Caco-2 (cell line): ENCODE measurements around the gene UNC119. TPM values are rescaled to one million over a fixed set of nuclear protein-coding genes. Genes with fewer than 3 reads are reported as not detected.

ENCODE experiments used
- BruUV-seq: library from RNA; stranded (reverse); fragments of 400-500 nt; replicated peaks from 2 replicates; lab custom pipeline; 2021; lab: Mats Ljungman, UMichigan
- CTCF ChIA-PET: fragments of 300-600 bp; sonication (Branson Sonifier 250); formaldehyde crosslinking; loops from one replicate; lab custom pipeline; 2022; ENCODE audit warnings: antibody characterized with exemption; lab: Charles Lee
- POLR2A ChIA-PET: fragments of 300-600 bp; sonication (Branson Sonifier 250); formaldehyde crosslinking; loops from one replicate; lab custom pipeline; 2022; ENCODE audit warnings: antibody characterized with exemption; lab: Charles Lee
- DNase-seq, 2 experiments: peaks; one replicate each; pipeline versions ENCODE4 v3.0.0 to v3.0.0-alpha.2; 2020 to 2022
- H3K27me3 ChIP-seq: replicated peaks from 2 replicates; pipeline ENCODE4 v1.6.0; 2011; ENCODE audit warnings: low read length; ENCODE audit not compliant: control insufficient read depth, insufficient read depth
- H3K36me3 ChIP-seq: 2 replicates; pipeline ENCODE4 v1.5.1; 2011; ENCODE audit warnings: low read length; ENCODE audit not compliant: control insufficient read depth, insufficient read depth
- H3K4me1 ChIP-seq: fragments of 250-450 bp; sonication (Bioruptor Pico); 2 replicates; pipeline ENCODE4 v1.5.1; 2020; ENCODE audit warnings: mild to moderate bottlenecking
- H3K4me3 ChIP-seq: 2 replicates; pipeline ENCODE4 v1.5.1; 2011; ENCODE audit warnings: low read depth, mild to moderate bottlenecking, control low read depth, low read length
- H3K9me3 ChIP-seq: fragments of 250-450 bp; sonication (Bioruptor Pico); 2 replicates; pipeline ENCODE4 v1.5.1; 2020; ENCODE audit warnings: mild to moderate bottlenecking, moderate library complexity
- H3K27ac Mint-ChIP-seq: one replicate; pipeline ENCODE4 v1.8.0; 2022; ENCODE audit warnings: mixed read lengths; ENCODE audit not compliant: unreplicated experiment
- H3K27me3 Mint-ChIP-seq: one replicate; pipeline ENCODE4 v1.8.0; 2022; ENCODE audit warnings: mixed read lengths; ENCODE audit not compliant: insufficient read depth, unreplicated experiment
- H3K36me3 Mint-ChIP-seq: one replicate; pipeline ENCODE4 v1.8.0; 2022; ENCODE audit warnings: mild to moderate bottlenecking, mixed read lengths; ENCODE audit not compliant: insufficient read depth, unreplicated experiment
- H3K4me1 Mint-ChIP-seq: one replicate; pipeline ENCODE4 v1.8.0; 2022; ENCODE audit warnings: low read depth, mixed read lengths; ENCODE audit not compliant: unreplicated experiment
- H3K4me3 Mint-ChIP-seq: one replicate; pipeline ENCODE4 v1.8.0; 2022; ENCODE audit warnings: mild to moderate bottlenecking, moderate library complexity, mixed read lengths; ENCODE audit not compliant: unreplicated experiment
- H3K9me3 Mint-ChIP-seq: one replicate; pipeline ENCODE4 v1.8.0; 2022; ENCODE audit warnings: mixed read lengths; ENCODE audit not compliant: unreplicated experiment
- intact Hi-C: fragments of 100-400 bp; cut with micrococcal nuclease; formaldehyde crosslinking; loops from one replicate; pipeline ENCODE4 v1.10.0; 2022; ENCODE audit not compliant: unreplicated experiment
- total RNA-seq: library from RNA; stranded (reverse); gene quantifications from 2 replicates; pipeline ENCODE4 v1.2.3, GENCODE V29; 2022
- TF ChIP-seq, protein P1 (sequence below), 2 experiments: fragments of 200-600 bp in 1 of 2; IDR thresholded peaks; 1 replicate in 1 of 2; 2 replicates in 1 of 2; pipeline versions ENCODE4 v1.5.1 to v1.8.0; 2011 to 2022; ENCODE audit warnings: antibody characterized with exemption in 1 of 2, control low read depth in 1 of 2, inconsistent platforms in 1 of 2, low read depth in 1 of 2, low read length in 1 of 2, mild to moderate bottlenecking in 1 of 2, moderate library complexity in 1 of 2; ENCODE audit not compliant: insufficient read depth in 1 of 2, severe bottlenecking in 1 of 2, unreplicated experiment in 1 of 2

Gene UNC119
- total RNA-seq, 1 experiment from 2014 or later = 40.5 TPM

DNA sequence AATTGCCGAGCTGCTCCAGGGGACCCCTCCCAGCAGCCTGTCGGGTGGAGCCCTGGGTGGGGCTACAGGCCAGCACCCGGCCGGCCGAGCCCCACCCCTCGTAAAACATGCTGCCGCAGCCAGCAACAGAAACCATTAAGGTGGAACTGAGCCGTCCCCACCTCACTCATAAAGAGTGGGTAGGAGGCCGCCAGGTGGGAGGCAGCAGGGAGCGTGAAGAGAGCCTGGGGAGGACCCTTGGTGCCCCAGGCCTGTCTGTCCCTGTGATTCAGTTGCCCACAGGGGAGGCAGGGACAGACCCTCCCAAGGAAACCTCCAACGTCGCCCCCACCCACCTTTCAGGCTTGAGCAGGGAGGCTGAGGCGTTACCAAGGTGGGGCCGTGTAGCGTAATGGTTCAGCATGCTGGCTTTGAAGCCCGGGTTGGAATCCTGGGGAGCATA, 37.8 kb downstream of the UNC119 start:
- ChIA-PET CTCF (no interaction called here), POLR2A (no interaction called here)
- H3K4me1 Mint-ChIP-seq = no peaks in the 10 kb centered on the region
- DNase-seq = no peak
- Histone ChIP-seq H3K27me3 (no peaks in the 10 kb centered on the region), H3K9me3 (peaks cover 10% of the 10 kb centered on the region), H3K4me3 (no peak overlapping the region), H3K4me1 (no peaks in the 10 kb centered on the region), H3K36me3 (no peaks in the 10 kb centered on the region)
- TF ChIP-seq, protein P1, sequence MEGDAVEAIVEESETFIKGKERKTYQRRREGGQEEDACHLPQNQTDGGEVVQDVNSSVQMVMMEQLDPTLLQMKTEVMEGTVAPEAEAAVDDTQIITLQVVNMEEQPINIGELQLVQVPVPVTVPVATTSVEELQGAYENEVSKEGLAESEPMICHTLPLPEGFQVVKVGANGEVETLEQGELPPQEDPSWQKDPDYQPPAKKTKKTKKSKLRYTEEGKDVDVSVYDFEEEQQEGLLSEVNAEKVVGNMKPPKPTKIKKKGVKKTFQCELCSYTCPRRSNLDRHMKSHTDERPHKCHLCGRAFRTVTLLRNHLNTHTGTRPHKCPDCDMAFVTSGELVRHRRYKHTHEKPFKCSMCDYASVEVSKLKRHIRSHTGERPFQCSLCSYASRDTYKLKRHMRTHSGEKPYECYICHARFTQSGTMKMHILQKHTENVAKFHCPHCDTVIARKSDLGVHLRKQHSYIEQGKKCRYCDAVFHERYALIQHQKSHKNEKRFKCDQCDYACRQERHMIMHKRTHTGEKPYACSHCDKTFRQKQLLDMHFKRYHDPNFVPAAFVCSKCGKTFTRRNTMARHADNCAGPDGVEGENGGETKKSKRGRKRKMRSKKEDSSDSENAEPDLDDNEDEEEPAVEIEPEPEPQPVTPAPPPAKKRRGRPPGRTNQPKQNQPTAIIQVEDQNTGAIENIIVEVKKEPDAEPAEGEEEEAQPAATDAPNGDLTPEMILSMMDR (IDR thresholded peaks at IDR 0.05; ENCODE audit: insufficient read depth in 1 of 2, low read depth in 1 of 2, low read length in 1 of 2, severe bottlenecking in 1 of 2, unreplicated experiment in 1 of 2) = no peak
- no peak overlapping the region for H3K27ac Mint-ChIP-seq
- H3K36me3 Mint-ChIP-seq = no peaks in the 10 kb centered on the region
- no peak overlapping the region for H3K4me3 Mint-ChIP-seq
- intact Hi-C loops = no loop called here
- H3K9me3 Mint-ChIP-seq = no peaks in the 10 kb centered on the region
- no TSS peak for BruUV-seq
- no peaks in the 10 kb centered on the region for H3K27me3 Mint-ChIP-seq

DNA sequence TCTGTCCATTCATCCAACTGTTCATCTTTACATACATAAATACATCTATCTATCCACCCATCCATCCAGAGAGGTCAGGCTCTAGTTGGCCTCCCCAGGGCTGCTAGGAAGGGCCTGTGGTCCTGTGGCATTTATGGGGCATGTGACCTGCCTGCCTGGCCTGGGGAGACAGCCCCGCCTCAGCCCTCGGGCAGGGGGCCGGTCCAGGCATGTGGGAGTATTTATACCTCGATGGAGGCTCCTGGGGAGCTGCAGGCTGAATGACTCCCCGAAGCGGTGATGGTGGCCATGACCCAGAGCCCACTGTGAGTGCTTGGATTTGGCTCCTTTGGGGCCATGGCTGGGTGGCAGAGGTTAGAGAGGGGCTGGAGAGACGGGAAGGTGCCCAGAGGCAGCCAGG, 38.9 kb downstream of the UNC119 start:
- intact Hi-C loops = no loop called here
- no TSS peak for BruUV-seq
- H3K4me1 Mint-ChIP-seq = no peaks in the 10 kb centered on the region
- no peak overlapping the region for H3K4me3 ChIP-seq
- H3K36me3 ChIP-seq = no peaks in the 10 kb centered on the region
- no peaks in the 10 kb centered on the region for H3K4me1 ChIP-seq
- H3K9me3 ChIP-seq = peaks cover 10% of the 10 kb centered on the region
- no peak for DNase-seq
- no peaks in the 10 kb centered on the region for H3K27me3 ChIP-seq
- H3K4me3 Mint-ChIP-seq = no peak overlapping the region
- no peaks in the 10 kb centered on the region for H3K27me3 Mint-ChIP-seq
- no peaks in the 10 kb centered on the region for H3K36me3 Mint-ChIP-seq
- ChIA-PET POLR2A (no interaction called here), CTCF (no interaction called here)
- no peaks in the 10 kb centered on the region for H3K9me3 Mint-ChIP-seq
- TF ChIP-seq, protein P1 (IDR thresholded peaks at IDR 0.05; ENCODE audit: insufficient read depth in 1 of 2, low read depth in 1 of 2, low read length in 1 of 2, severe bottlenecking in 1 of 2, unreplicated experiment in 1 of 2) = no peak
- H3K27ac Mint-ChIP-seq = no peak overlapping the region

DNA sequence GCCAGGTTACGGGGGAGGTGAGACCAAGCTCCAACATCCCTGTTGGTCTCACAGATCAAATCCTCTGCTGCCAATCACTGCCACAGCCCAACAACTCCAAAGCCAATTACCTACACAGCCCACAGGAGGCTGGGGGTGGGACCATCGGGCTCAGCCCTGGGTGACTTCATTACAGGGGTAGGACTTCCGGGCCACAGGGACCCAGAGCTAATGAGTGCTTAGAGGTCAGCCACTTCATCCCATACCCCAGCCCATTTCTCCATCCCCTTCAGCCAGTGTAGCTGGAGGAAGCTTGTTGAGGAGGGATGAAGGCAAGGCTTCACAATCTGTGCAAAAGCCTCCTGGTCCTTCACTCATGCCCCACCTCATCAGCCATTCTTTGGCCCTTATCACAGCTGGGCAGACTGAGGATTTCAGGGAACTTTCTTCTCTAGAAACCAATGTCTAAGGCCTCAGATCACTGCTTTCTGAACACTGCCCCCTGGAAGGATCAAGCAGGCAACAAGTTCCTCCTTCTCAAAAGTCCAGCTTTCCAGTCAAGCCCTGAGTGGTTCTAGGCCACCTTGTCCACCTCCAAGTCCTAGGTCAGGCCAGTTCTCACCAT, 40.5 kb downstream of the UNC119 start:
- intact Hi-C loops = no loop called here
- POLR2A ChIA-PET = no interaction called here
- H3K9me3 Mint-ChIP-seq = no peaks in the 10 kb centered on the region

More for the DNA sequence above, 40.5 kb downstream of the UNC119 start:
- Mint-ChIP-seq H3K36me3 (no peaks in the 10 kb centered on the region), H3K4me3 (no peak overlapping the region), H3K27ac (no peak overlapping the region), H3K27me3 (no peaks in the 10 kb centered on the region), H3K4me1 (no peaks in the 10 kb centered on the region)
- Histone ChIP-seq H3K4me3 (no peak overlapping the region), H3K9me3 (peaks cover 10% of the 10 kb centered on the region), H3K27me3 (no peaks in the 10 kb centered on the region), H3K36me3 (no peaks in the 10 kb centered on the region), H3K4me1 (no peaks in the 10 kb centered on the region)
- CTCF ChIA-PET = interaction anchor here (0.5 to 1.1 kb wide), 2 partner anchors 13 to 311 kb away, joined by 3 to 4 read pairs; no protein-coding TSS in a partner anchor
- DNase-seq = no peak
- TF ChIP-seq, protein P1 (IDR thresholded peaks at IDR 0.05; ENCODE audit: insufficient read depth in 1 of 2, low read depth in 1 of 2, low read length in 1 of 2, severe bottlenecking in 1 of 2, unreplicated experiment in 1 of 2) = no peak
- no TSS peak for BruUV-seq
